Dermis blood vessel endothelial cell (primary cell): Measurements from ENCODE around the gene HECTD4. TPM values are rescaled to one million over a fixed set of nuclear protein-coding genes. Genes with fewer than 3 reads are reported as not detected.
"Not testable (repeated sequence)": the region's sequence is repeated elsewhere in the genome, so short reads cannot be mapped to it uniquely, and the experiment has no call there.

Experiments
- DNase-seq: peaks from one replicate; pipeline ENCODE4 v3.0.0; 2010
- total RNA-seq: library from RNA; depleted of rRNA; stranded (reverse); fragments of >200 nt; gene quantifications from 2 replicates; pipeline ENCODE4 v1.2.3, GENCODE V29; 2014

HECTD4 gene
- total RNA-seq, 1 donor from 2014 or later = 23.1 TPM

- no peak for DNase-seq
These were observed 130.0 kb downstream of the HECTD4 start for GRCh38 chr12:112252184-112252583.

- DNase-seq = not testable (repeated sequence)
These were observed 137.3 kb downstream of the HECTD4 start for GRCh38 chr12:112244902-112245301.

GRCh38 chr12:112243255-112244110 is 138.7 kb downstream of the HECTD4 start:
- no peak for DNase-seq

GRCh38 chr12:112241176-112241575 is 141.1 kb downstream of the HECTD4 start:
- no peak for DNase-seq

GRCh38 chr12:112239881-112240280 is 142.3 kb downstream of the HECTD4 start:
- no peak for DNase-seq

- no peak for DNase-seq
These were observed 143.2 kb downstream of the HECTD4 start for GRCh38 chr12:112239020-112239419.

GRCh38 chr12:112238441-112238840 is 143.8 kb downstream of the HECTD4 start:
- no peak for DNase-seq

GRCh38 chr12:112236786-112237185 is 145.4 kb downstream of the HECTD4 start:
- DNase-seq = no peak

- no peak for DNase-seq
These were observed 145.8 kb downstream of the HECTD4 start for GRCh38 chr12:112236386-112236785.

GRCh38 chr12:112234303-112234702 is 147.9 kb downstream of the HECTD4 start:
- DNase-seq = no peak

- DNase-seq = no peak
These were observed 149.0 kb downstream of the HECTD4 start for GRCh38 chr12:112233242-112233641.

- DNase-seq = no peak
These were observed 152.1 kb downstream of the HECTD4 start for GRCh38 chr12:112230136-112230535.

- no peak for DNase-seq
These were observed 155.5 kb downstream of the HECTD4 start for GRCh38 chr12:112226768-112227167.

- not testable (repeated sequence) for DNase-seq
These were observed 161.6 kb downstream of the HECTD4 start for GRCh38 chr12:112220628-112221027.

- DNase-seq = no peak
These were observed 163.0 kb downstream of the HECTD4 start for GRCh38 chr12:112219195-112219594.

- DNase-seq = no peak
These were observed 164.1 kb downstream of the HECTD4 start for GRCh38 chr12:112218150-112218549.

- DNase-seq = no peak
These were observed 164.6 kb downstream of the HECTD4 start for GRCh38 chr12:112217647-112218046.

GRCh38 chr12:112216223-112216622 is 166.0 kb downstream of the HECTD4 start:
- no peak for DNase-seq

- DNase-seq = no peak
These were observed 168.2 kb downstream of the HECTD4 start for GRCh38 chr12:112214064-112214463.

GRCh38 chr12:112208301-112208910 is 173.8 kb downstream of the HECTD4 start:
- no peak for DNase-seq

GRCh38 chr12:112207397-112207924 is 174.8 kb downstream of the HECTD4 start:
- no peak for DNase-seq

- DNase-seq = no peak
These were observed 175.3 kb downstream of the HECTD4 start for GRCh38 chr12:112206944-112207343.

GRCh38 chr12:112199136-112199535 is 183.1 kb downstream of the HECTD4 start:
- DNase-seq = no peak
